Endothelial cell of umbilical vein (primary cell): ENCODE results near the gene LMX1A. TPM values are rescaled to one million over a fixed set of nuclear protein-coding genes. Genes with fewer than 3 reads are reported as not detected.

ENCODE experiments used
- BruUV-seq: library from RNA; stranded (reverse); fragments of 400-500 nt; replicated peaks from 2 replicates; lab custom pipeline; 2021; lab: Mats Ljungman, UMichigan
- CTCF ChIA-PET: fragments of 300-600, 350-600 bp; sonication (Branson Sonifier 250); formaldehyde crosslinking; loops from one replicate; lab custom pipeline; 2021; ENCODE audit warnings: antibody characterized with exemption, inconsistent platforms; lab: Charles Lee
- POLR2A ChIA-PET: fragments of 300-600, 350-600 bp; sonication (Branson Sonifier 250); formaldehyde crosslinking; loops from one replicate; lab custom pipeline; 2021; ENCODE audit warnings: antibody characterized with exemption, inconsistent platforms; lab: Charles Lee
- DNase-seq: peaks from one replicate; pipeline ENCODE4 v3.0.0-alpha.2; 2011; ENCODE audit warnings: low read depth, low spot score
- FAIRE-seq: peaks from 2 replicates; lab custom pipeline; 2011; peaks lifted over from hg19 to GRCh38; lab: Jason Lieb, UNC
- H2AFZ ChIP-seq: 2 replicates; pipeline ENCODE4 v1.6.0; 2012; ENCODE audit warnings: low read depth, low read length, control low read depth, inconsistent platforms
- H3K27ac ChIP-seq: 2 replicates; pipeline ENCODE4 v1.5.1; 2011; ENCODE audit warnings: low read depth, mild to moderate bottlenecking, control low read depth, low read length, moderate library complexity; ENCODE audit not compliant: insufficient read depth
- H3K27me3 ChIP-seq, 2 experiments: 2 replicates each; pipeline versions ENCODE4 v1.6.0 to v1.6.1; 2011; ENCODE audit warnings: low read length in 2 of 2, mixed read lengths in 1 of 2; ENCODE audit not compliant: control insufficient read depth in 2 of 2, insufficient read depth in 2 of 2
- H3K36me3 ChIP-seq, 2 experiments: 2 replicates in 1 of 2; 3 replicates in 1 of 2; pipeline ENCODE4 v1.5.1; 2011; ENCODE audit warnings: low read length in 2 of 2, mild to moderate bottlenecking in 1 of 2, moderate library complexity in 1 of 2; ENCODE audit not compliant: control insufficient read depth in 2 of 2, insufficient read depth in 2 of 2; ENCODE audit errors: extremely low read depth in 1 of 2
- H3K4me1 ChIP-seq: 3 replicates; pipeline ENCODE4 v1.5.1; 2011; ENCODE audit warnings: mild to moderate bottlenecking, low read length; ENCODE audit not compliant: control insufficient read depth, insufficient read depth; ENCODE audit errors: extremely low read depth
- H3K4me2 ChIP-seq: 2 replicates; pipeline ENCODE4 v1.6.1; 2011; ENCODE audit warnings: low read length, control low read depth, mixed read lengths; ENCODE audit not compliant: insufficient read depth
- H3K4me3 ChIP-seq, 3 experiments: fragments of 200-600 bp in 1 of 3; sonication (generic), shearing (Covaris generic) in 1 of 3; replicated peaks in 1 of 3; 2 replicates each; pipeline ENCODE4 v1.5.1; 2011 to 2016; ENCODE audit warnings: control low read depth in 3 of 3, low read length in 3 of 3, mild to moderate bottlenecking in 2 of 3, inconsistent platforms in 1 of 3, low read depth in 1 of 3, moderate library complexity in 1 of 3; ENCODE audit not compliant: insufficient read depth in 1 of 3
- H3K79me2 ChIP-seq: 2 replicates; pipeline ENCODE4 v1.6.0; 2012; ENCODE audit warnings: low read length, inconsistent platforms; ENCODE audit not compliant: control insufficient read depth, insufficient read depth
- H3K9ac ChIP-seq: replicated peaks from 2 replicates; pipeline ENCODE3; 2011; ENCODE audit warnings: low read length, control low read depth; ENCODE audit not compliant: insufficient read depth; ENCODE audit errors: extremely low read depth
- H3K9me1 ChIP-seq: replicated peaks from 3 replicates; pipeline ENCODE4 v1.6.0; 2011; ENCODE audit warnings: mild to moderate bottlenecking, low read length; ENCODE audit not compliant: control insufficient read depth, insufficient read depth; ENCODE audit errors: extremely low read depth
- H3K9me3 ChIP-seq: replicated peaks from 2 replicates; pipeline ENCODE4 v1.5.1; 2012; ENCODE audit warnings: low read length, inconsistent platforms; ENCODE audit not compliant: control insufficient read depth, insufficient read depth
- H4K20me1 ChIP-seq: replicated peaks from 2 replicates; pipeline ENCODE3; 2011; ENCODE audit warnings: mild to moderate bottlenecking, low read length; ENCODE audit not compliant: control insufficient read depth, insufficient read depth; ENCODE audit errors: extremely low read depth
- CTCF ChIP-seq, 2 donors: IDR thresholded peaks; 1 replicate in 1 of 2; 2 replicates in 1 of 2; pipeline ENCODE4 v1.5.1; 2011; ENCODE audit warnings: low read length in 2 of 2, mild to moderate bottlenecking in 2 of 2, moderate library complexity in 2 of 2, control low read depth in 1 of 2, inconsistent platforms in 1 of 2, low read depth in 1 of 2; ENCODE audit not compliant: insufficient read depth in 1 of 2; ENCODE audit errors: extremely low read depth in 1 of 2
- EZH2 ChIP-seq: IDR thresholded peaks from 2 replicates; pipeline ENCODE4 v1.6.1; 2012; ENCODE audit warnings: borderline replicate concordance, low read depth, mild to moderate bottlenecking, moderate library complexity, low read length, inconsistent platforms; ENCODE audit not compliant: severe bottlenecking
- FOS ChIP-seq: IDR thresholded peaks from 2 replicates; pipeline ENCODE4 v1.6.1; 2011; ENCODE audit warnings: mild to moderate bottlenecking, low read length, moderate library complexity, borderline replicate concordance; ENCODE audit not compliant: insufficient read depth
- GATA2 ChIP-seq: IDR thresholded peaks from 2 replicates; pipeline ENCODE4 v1.7.0; 2011; ENCODE audit warnings: low read depth, mild to moderate bottlenecking, moderate library complexity, mixed read lengths, low read length; ENCODE audit not compliant: insufficient read length, insufficient read depth
- JUN ChIP-seq: IDR thresholded peaks from 2 replicates; pipeline ENCODE4 v1.6.1; 2011; ENCODE audit warnings: borderline replicate concordance, low read depth; ENCODE audit not compliant: insufficient read length, insufficient read depth
- MYC ChIP-seq: IDR thresholded peaks from one replicate; pipeline ENCODE4 v1.6.1; 2011; ENCODE audit warnings: mild to moderate bottlenecking, low read depth, low read length
- POLR2A ChIP-seq: IDR thresholded peaks from 2 replicates; pipeline ENCODE4 v1.6.1; 2012; ENCODE audit warnings: low read depth, mild to moderate bottlenecking, control low read depth, low read length
- POLR2AphosphoS5 ChIP-seq: IDR thresholded peaks from 2 replicates; pipeline ENCODE4 v1.6.1; 2012; ENCODE audit warnings: low read depth, mild to moderate bottlenecking, control low read depth, low read length, moderate library complexity; ENCODE audit not compliant: insufficient read depth
- dilution Hi-C: fragments of 300-500 bp; cut with MboI; formaldehyde crosslinking; loops from one replicate; pipeline ENCODE4 v1.15.0; 2019; ENCODE audit warnings: low sequenced_read_pairs; ENCODE audit not compliant: extremely low pct_ligation_motif_present
- intact Hi-C: fragments of 100-400 bp; cut with micrococcal nuclease; formaldehyde crosslinking; loops from one replicate; pipeline ENCODE4 v1.10.0; 2022
- polyA plus RNA-seq, 4 experiments: library from polyadenylated mRNA; depleted of rRNA in 3 of 4; stranded (reverse) in 3 of 4; unstranded in 1 of 4; fragments of >200 nt; gene quantifications; 2 replicates each; pipeline versions ENCODE4 v1.2.1 to v1.2.3, GENCODE V29; 2011 to 2012; ENCODE audit warnings: missing spikeins in 1 of 4
- total RNA-seq: library from RNA; stranded (reverse); gene quantifications from 2 replicates; pipeline ENCODE4 v1.2.3, GENCODE V29; 2021
- TF ChIP-seq, protein P1 (sequence below): IDR thresholded peaks from 2 replicates; pipeline ENCODE4 v1.6.1; 2011; ENCODE audit not compliant: insufficient read depth, insufficient read length

The LMX1A gene
- total and polyA plus RNA-seq, 2 donors (not counting 3 experiments of a cell fraction or from before 2014, with no cell fraction given): not detected

- no peak overlapping the region for H3K27ac ChIP-seq
- no peaks in the 10 kb centered on the region for H3K36me3 ChIP-seq
- no peak overlapping the region for H3K4me2 ChIP-seq
- CTCF ChIA-PET: no interaction called here
- no peaks in the 10 kb centered on the region for H3K9me3 ChIP-seq
- no peaks in the 10 kb centered on the region for H3K4me1 ChIP-seq
- no peaks in the 10 kb centered on the region for H3K27me3 ChIP-seq
- POLR2A ChIA-PET: no interaction called here
- H3K4me3 ChIP-seq: no peak overlapping the region
- no peaks in the 10 kb centered on the region for H3K79me2 ChIP-seq
- no peak overlapping the region for H3K9ac ChIP-seq
- H4K20me1 ChIP-seq: no peaks in the 10 kb centered on the region
- FAIRE-seq: no peak
- intact Hi-C loops: loop anchor here (10.0 kb wide), 1 partner anchor 151 kb away; no protein-coding TSS in a partner anchor
- no peak overlapping the region for H2AFZ ChIP-seq
- TF ChIP-seq POLR2A (no peak), GATA2 (no peak), CTCF (IDR thresholded peaks at IDR 0.05; ENCODE audit: extremely low read depth in 1 of 2, insufficient read depth in 1 of 2, low read depth in 1 of 2, low read length in 2 of 2) (no peak)
- DNase-seq: no peak
- H3K9me1 ChIP-seq: no peaks in the 10 kb centered on the region
- dilution Hi-C loops: no loop called here
- no TSS peak for BruUV-seq
Observed at GRCh38 chr1:165296205-165296604, 60.3 kb downstream of the LMX1A start.

DNA sequence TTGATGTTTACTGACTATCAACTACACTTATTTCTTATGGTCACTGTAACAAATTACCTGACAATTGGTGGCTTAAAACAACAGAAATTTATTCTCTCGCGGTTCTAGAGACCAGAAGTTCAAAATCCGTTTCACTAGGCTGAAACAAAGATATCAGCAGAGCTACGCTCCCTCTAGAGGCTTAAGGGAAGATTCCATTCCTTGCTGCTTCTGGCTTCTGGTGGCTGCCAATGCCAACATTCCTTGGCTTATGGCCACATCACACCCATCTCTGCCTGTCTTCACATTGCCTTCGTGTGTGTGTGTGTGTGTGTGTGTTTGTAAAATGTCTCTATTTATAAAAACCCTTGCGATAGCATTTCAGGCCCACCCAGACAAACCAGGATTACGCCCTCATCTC lies 66.4 kb downstream of the LMX1A start:
- no peaks in the 10 kb centered on the region for H4K20me1 ChIP-seq
- no peak overlapping the region for H2AFZ ChIP-seq
- H3K9ac ChIP-seq: no peak overlapping the region
- no peak overlapping the region for H3K4me3 ChIP-seq
- dilution Hi-C loops (no loop called here), intact Hi-C loops (loop anchor here (10.0 kb wide), 1 partner anchor 145 kb away; no protein-coding TSS in a partner anchor)
- no peak overlapping the region for H3K4me2 ChIP-seq
- no peaks in the 10 kb centered on the region for H3K36me3 ChIP-seq
- BruUV-seq: no TSS peak
- ChIA-PET POLR2A (no interaction called here), CTCF (interaction anchor here (0.7 to 1.1 kb wide), 2 partner anchors 13 to 32 kb away, joined by 3 read pairs; no protein-coding TSS in a partner anchor)
- TF ChIP-seq POLR2A (no peak), GATA2 (no peak), MYC (no peak), JUN (no peak), EZH2 (no peak), FOS (no peak), POLR2AphosphoS5 (no peak), CTCF (IDR thresholded peaks at IDR 0.05; ENCODE audit: extremely low read depth in 1 of 2, insufficient read depth in 1 of 2, low read depth in 1 of 2, low read length in 2 of 2) (no peak)
- TF ChIP-seq, protein P1, sequence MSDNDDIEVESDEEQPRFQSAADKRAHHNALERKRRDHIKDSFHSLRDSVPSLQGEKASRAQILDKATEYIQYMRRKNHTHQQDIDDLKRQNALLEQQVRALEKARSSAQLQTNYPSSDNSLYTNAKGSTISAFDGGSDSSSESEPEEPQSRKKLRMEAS: no peak
- H3K27me3 ChIP-seq: no peaks in the 10 kb centered on the region
- no peaks in the 10 kb centered on the region for H3K9me1 ChIP-seq
- H3K4me1 ChIP-seq: no peaks in the 10 kb centered on the region
- FAIRE-seq (no peak), DNase-seq (no peak)
- H3K27ac ChIP-seq: no peak overlapping the region
- no peaks in the 10 kb centered on the region for H3K9me3 ChIP-seq
- H3K79me2 ChIP-seq: no peaks in the 10 kb centered on the region
